Astrocyte (in vitro differentiated cells and primary cell): ENCODE results near the gene CNOT1. TPM values are rescaled to one million over a fixed set of nuclear protein-coding genes. Genes with fewer than 3 reads are reported as not detected.
A peak's percentile ranks its signal among the peaks of the same experiment; 100 is the strongest.

Experiments used
- DNase-seq: peaks from one replicate; pipeline ENCODE4 v3.0.0-alpha.2; 2010; ENCODE audit warnings: low read depth
- FAIRE-seq: peaks from 2 replicates; lab custom pipeline; 2011; peaks lifted over from hg19 to GRCh38; lab: Jason Lieb, UNC
- H2AFZ ChIP-seq: 2 replicates; pipeline ENCODE4 v1.6.0; 2012; ENCODE audit warnings: low read depth, low read length, inconsistent platforms
- H3K27ac ChIP-seq: 2 replicates; pipeline ENCODE4 v1.5.1; 2011; ENCODE audit warnings: low read depth, low read length, inconsistent platforms
- H3K27me3 ChIP-seq: 2 replicates; pipeline ENCODE4 v1.6.0; 2011; ENCODE audit warnings: low read length, inconsistent platforms; ENCODE audit not compliant: insufficient read depth
- H3K36me3 ChIP-seq: 2 replicates; pipeline ENCODE4 v1.5.1; 2011; ENCODE audit warnings: low read length, inconsistent platforms; ENCODE audit not compliant: insufficient read depth
- H3K4me1 ChIP-seq: 2 replicates; pipeline ENCODE4 v1.5.1; 2011; ENCODE audit warnings: low read length, inconsistent platforms; ENCODE audit not compliant: insufficient read depth
- H3K4me2 ChIP-seq: 2 replicates; pipeline ENCODE4 v1.6.0; 2012; ENCODE audit warnings: low read length, inconsistent platforms
- H3K4me3 ChIP-seq: 2 replicates; pipeline ENCODE4 v1.5.1; 2011; ENCODE audit warnings: low read depth, mild to moderate bottlenecking, low read length, inconsistent platforms; ENCODE audit not compliant: insufficient read depth
- H3K79me2 ChIP-seq: 2 replicates; pipeline ENCODE4 v1.6.0; 2012; ENCODE audit warnings: mild to moderate bottlenecking, low read length, inconsistent platforms; ENCODE audit not compliant: insufficient read depth
- H3K9ac ChIP-seq: 2 replicates; pipeline ENCODE4 v1.6.0; 2012; ENCODE audit warnings: mild to moderate bottlenecking, low read length, inconsistent platforms
- H3K9me3 ChIP-seq: 2 replicates; pipeline ENCODE4 v1.5.1; 2012; ENCODE audit warnings: low read depth, mild to moderate bottlenecking, low read length, inconsistent platforms; ENCODE audit not compliant: insufficient read depth
- H4K20me1 ChIP-seq: 2 replicates; pipeline ENCODE4 v1.6.0; 2012; ENCODE audit warnings: low read length, inconsistent platforms; ENCODE audit not compliant: insufficient read depth
- H3K27ac Mint-ChIP-seq: one replicate; pipeline ENCODE4 v1.8.0; 2021; ENCODE audit warnings: mild to moderate bottlenecking, mixed read lengths; ENCODE audit not compliant: unreplicated experiment
- H3K27me3 Mint-ChIP-seq: one replicate; pipeline ENCODE4 v1.8.0; 2021; ENCODE audit warnings: low read depth, mixed read lengths; ENCODE audit not compliant: unreplicated experiment
- H3K36me3 Mint-ChIP-seq: one replicate; pipeline ENCODE4 v1.8.0; 2021; ENCODE audit warnings: low read depth, mixed read lengths; ENCODE audit not compliant: unreplicated experiment
- H3K4me1 Mint-ChIP-seq: one replicate; pipeline ENCODE4 v1.8.0; 2021; ENCODE audit warnings: low read depth, mixed read lengths; ENCODE audit not compliant: unreplicated experiment
- H3K4me3 Mint-ChIP-seq: one replicate; pipeline ENCODE4 v1.8.0; 2021; ENCODE audit warnings: mild to moderate bottlenecking, moderate library complexity, mixed read lengths; ENCODE audit not compliant: unreplicated experiment
- H3K9me3 Mint-ChIP-seq: one replicate; pipeline ENCODE4 v1.8.0; 2021; ENCODE audit warnings: mild to moderate bottlenecking, mixed read lengths; ENCODE audit not compliant: unreplicated experiment
- CTCF ChIP-seq: IDR thresholded peaks from 2 replicates; pipeline ENCODE4 v1.5.1; 2011; ENCODE audit warnings: low read depth, mild to moderate bottlenecking, inconsistent platforms, low read length, moderate library complexity; ENCODE audit not compliant: insufficient read depth
- EZH2 ChIP-seq: IDR thresholded peaks from 2 replicates; pipeline ENCODE4 v1.6.1; 2012; ENCODE audit warnings: mild to moderate bottlenecking, low read length, inconsistent platforms; ENCODE audit not compliant: insufficient read depth
- total RNA-seq: library from RNA; stranded (reverse); gene quantifications from 2 replicates; pipeline ENCODE4 v1.2.1, GENCODE V29; 2021

CNOT1 gene
- total RNA-seq, 1 donor from 2014 or later, result 212 TPM

DNA sequence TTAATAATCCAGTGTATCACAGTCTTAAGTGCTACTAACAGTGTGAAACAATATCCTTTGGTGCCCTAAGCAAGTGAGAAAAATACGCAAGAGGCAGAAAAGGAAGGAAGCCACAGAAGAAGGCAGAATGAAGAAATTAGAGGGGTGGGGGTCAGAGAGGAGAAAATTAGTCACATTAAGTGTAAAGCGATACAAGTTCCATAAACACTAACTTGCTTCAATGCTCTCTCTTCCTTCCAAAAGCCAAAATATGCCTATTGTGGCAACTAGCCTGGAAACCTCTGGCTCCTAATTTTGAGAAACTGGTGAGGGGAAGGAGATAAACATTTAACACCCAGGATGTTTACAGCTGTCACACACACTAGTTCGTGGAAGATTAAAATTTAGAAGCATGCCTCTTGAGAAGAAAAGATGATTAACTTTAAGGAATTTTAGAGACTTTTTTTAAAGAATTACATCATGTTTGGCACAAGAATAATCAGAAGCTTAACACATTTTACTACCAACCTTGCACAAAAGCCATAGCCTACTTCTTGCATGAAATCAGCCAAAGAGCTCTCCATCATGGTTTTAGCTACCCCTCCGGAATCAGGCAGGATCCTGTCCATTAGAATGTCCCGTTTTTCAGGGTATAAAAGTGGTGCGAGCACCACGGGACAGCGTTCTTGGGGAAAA, 44.7 kb downstream of the CNOT1 start:
- H3K4me1 Mint-ChIP-seq, result no peaks in the 10 kb centered on the region
- no peaks in the 10 kb centered on the region for H3K9me3 Mint-ChIP-seq
- no peak overlapping the region for H3K27ac ChIP-seq
- H3K9me3 ChIP-seq, result no peaks in the 10 kb centered on the region
- H3K4me2 ChIP-seq, result no peak overlapping the region
- peaks cover 29% of the 10 kb centered on the region for H3K36me3 Mint-ChIP-seq
- no peaks in the 10 kb centered on the region for H3K27me3 ChIP-seq
- peaks cover 15% of the 10 kb centered on the region for H3K79me2 ChIP-seq
- H2AFZ ChIP-seq, result no peak overlapping the region
- H3K4me1 ChIP-seq, result peaks cover 3% of the 10 kb centered on the region
- no peak overlapping the region for H3K4me3 Mint-ChIP-seq
- peaks cover 70% of the 10 kb centered on the region for H3K36me3 ChIP-seq
- FAIRE-seq (peak; percentile 5), DNase-seq (peak; percentile 7)
- H3K27me3 Mint-ChIP-seq, result no peaks in the 10 kb centered on the region
- no peak overlapping the region for H3K4me3 ChIP-seq
- no peak overlapping the region for H3K27ac Mint-ChIP-seq
- peaks cover 32% of the 10 kb centered on the region for H4K20me1 ChIP-seq
- TF ChIP-seq EZH2, result no peak
- TF ChIP-seq CTCF, result no peak
- no peak overlapping the region for H3K9ac ChIP-seq

- no peak for FAIRE-seq
- Mint-ChIP-seq H3K36me3 (peaks cover 35% of the 10 kb centered on the region), H3K4me3 (no peak overlapping the region), H3K27me3 (no peaks in the 10 kb centered on the region), H3K27ac (no peak overlapping the region), H3K4me1 (no peaks in the 10 kb centered on the region), H3K9me3 (no peaks in the 10 kb centered on the region)
- no peak overlapping the region for H2AFZ ChIP-seq
- peak; percentile 10 for DNase-seq
- no peak overlapping the region for H3K27ac ChIP-seq
- no peaks in the 10 kb centered on the region for H3K9me3 ChIP-seq
- peaks cover 8% of the 10 kb centered on the region for H3K79me2 ChIP-seq
- peaks cover 73% of the 10 kb centered on the region for H3K36me3 ChIP-seq
- no peak overlapping the region for H3K4me2 ChIP-seq
- H3K4me1 ChIP-seq, result peaks cover 3% of the 10 kb centered on the region
- no peak overlapping the region for H3K4me3 ChIP-seq
- H3K9ac ChIP-seq, result no peak overlapping the region
- TF ChIP-seq CTCF, result no peak
- TF ChIP-seq EZH2, result no peak
- H3K27me3 ChIP-seq, result no peaks in the 10 kb centered on the region
- H4K20me1 ChIP-seq, result peaks cover 19% of the 10 kb centered on the region
Observed at GRCh38 chr16:58582971-58583765, 46.5 kb downstream of the CNOT1 start.

DNA sequence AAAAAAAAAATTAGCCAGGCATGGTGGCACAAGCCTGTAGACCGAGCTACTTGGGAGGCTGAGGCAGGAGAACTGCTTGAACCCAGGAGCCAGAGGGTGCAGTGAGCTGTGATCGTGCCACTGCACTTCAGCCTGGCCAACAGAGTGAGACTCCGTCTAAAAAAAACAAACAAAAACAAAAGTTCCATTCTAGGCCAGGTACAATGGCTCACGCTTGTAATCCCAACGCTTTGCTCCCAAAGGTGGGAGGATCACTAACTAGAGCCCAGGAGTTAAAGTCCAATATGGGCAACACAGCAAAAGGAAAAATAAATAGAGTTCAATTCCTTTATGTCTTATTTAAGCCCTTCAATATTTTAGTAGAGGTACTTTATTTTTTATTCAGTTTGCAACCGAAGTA, 47.5 kb downstream of the CNOT1 start:
- H4K20me1 ChIP-seq, result peaks cover 23% of the 10 kb centered on the region
- no peaks in the 10 kb centered on the region for H3K9me3 ChIP-seq
- no peaks in the 10 kb centered on the region for H3K9me3 Mint-ChIP-seq
- no peaks in the 10 kb centered on the region for H3K27me3 Mint-ChIP-seq
- H3K4me1 Mint-ChIP-seq, result no peaks in the 10 kb centered on the region
- H3K4me3 Mint-ChIP-seq, result no peak overlapping the region
- H3K4me1 ChIP-seq, result peaks cover 3% of the 10 kb centered on the region
- peaks cover 37% of the 10 kb centered on the region for H3K36me3 Mint-ChIP-seq
- DNase-seq (no peak), FAIRE-seq (no peak)
- peaks cover 8% of the 10 kb centered on the region for H3K79me2 ChIP-seq
- no peak overlapping the region for H3K27ac Mint-ChIP-seq
- H2AFZ ChIP-seq, result no peak overlapping the region
- no peaks in the 10 kb centered on the region for H3K27me3 ChIP-seq
- no peak overlapping the region for H3K9ac ChIP-seq
- no peak overlapping the region for H3K27ac ChIP-seq
- TF ChIP-seq EZH2 (no peak), CTCF (no peak)
- H3K4me2 ChIP-seq, result no peak overlapping the region
- H3K36me3 ChIP-seq, result peaks cover 77% of the 10 kb centered on the region
- no peak overlapping the region for H3K4me3 ChIP-seq
